Esophagus muscularis mucosa (tissue), 4 donors: ENCODE data around the gene KCNG4. TPM values are rescaled to one million over a fixed set of nuclear protein-coding genes. Genes with fewer than 3 reads are reported as not detected.
A peak's percentile ranks its signal among the peaks of the same experiment; 100 is the strongest.

ENCODE experiments used
- DNase-seq: peaks from one replicate; pipeline ENCODE4 v3.0.0-alpha.2; 2017; ENCODE audit errors: extremely low spot score
- H3K27ac ChIP-seq, 4 donors: fragments of 200-600 bp; sonication (generic); replicated peaks in 1 of 4; 1 replicate in 3 of 4; 2 replicates in 1 of 4; pipeline ENCODE4 v1.5.1; 2016 to 2019; ENCODE audit warnings: mild to moderate bottlenecking in 1 of 4
- H3K27me3 ChIP-seq, 4 donors: fragments of 200-600 bp; sonication (generic); one replicate each; pipeline versions ENCODE4 v1.5.1 to v1.6.0; 2016 to 2019
- H3K36me3 ChIP-seq, 4 donors: fragments of 200-600 bp; sonication (generic); one replicate each; pipeline ENCODE4 v1.5.1; 2016 to 2019
- H3K4me1 ChIP-seq, 4 donors: fragments of 200-600 bp; sonication (generic); one replicate each; pipeline ENCODE4 v1.5.1; 2016 to 2019
- H3K4me3 ChIP-seq, 4 donors: fragments of 200-600 bp; sonication (generic); 1 replicate in 2 of 4; 2 replicates in 2 of 4; pipeline ENCODE4 v1.5.1; 2016 to 2019; ENCODE audit warnings: mild to moderate bottlenecking in 4 of 4, moderate library complexity in 1 of 4
- H3K9me3 ChIP-seq, 4 donors: fragments of 200-600 bp; sonication (generic); 1 replicate in 3 of 4; 2 replicates in 1 of 4; pipeline ENCODE4 v1.5.1; 2016 to 2019
- EP300 ChIP-seq: sonication (generic); formaldehyde crosslinking; IDR thresholded peaks from one replicate; pipeline ENCODE4 v1.6.1; 2017; ENCODE audit warnings: antibody characterized with exemption
- POLR2A ChIP-seq: fragments of 450-650 bp; IDR thresholded peaks from one replicate; pipeline ENCODE4 v1.6.1; 2017; ENCODE audit warnings: antibody characterized with exemption, moderate library complexity, mild to moderate bottlenecking, low read depth
- POLR2AphosphoS5 ChIP-seq, 2 donors: sonication (generic); formaldehyde crosslinking; IDR thresholded peaks; one replicate each; pipeline ENCODE4 v1.6.1; 2017; ENCODE audit warnings: antibody characterized with exemption in 2 of 2
- WGBS: methylation state at CpG from one replicate; pipeline ENCODE4 v1.1.5; 2018; 5-methylcytosine and 5-hydroxymethylcytosine counted together
- intact Hi-C: fragments of 100-400 bp; cut with DNase I; formaldehyde crosslinking; loops from one replicate; pipeline ENCODE4 v1.15.1; 2023
- total RNA-seq, 4 donors: library from RNA; depleted of rRNA; stranded (reverse); fragments of >200 nt; gene quantifications; one replicate each; pipeline versions ENCODE4 v1.1.0 to v1.2.1, GENCODE V29; 2016
- TF ChIP-seq, protein P1 (sequence below), 3 experiments: fragments of 200-600 bp in 2 of 3; fragments of 450-650 bp in 1 of 3; sonication (generic) in 2 of 3; IDR thresholded peaks; one replicate each; pipeline ENCODE4 v1.5.1; 2017 to 2019; ENCODE audit warnings: antibody characterized with exemption in 3 of 3, mild to moderate bottlenecking in 2 of 3, moderate library complexity in 1 of 3

The KCNG4 gene
- total RNA-seq, 4 donors from 2014 or later: not detected

DNA sequence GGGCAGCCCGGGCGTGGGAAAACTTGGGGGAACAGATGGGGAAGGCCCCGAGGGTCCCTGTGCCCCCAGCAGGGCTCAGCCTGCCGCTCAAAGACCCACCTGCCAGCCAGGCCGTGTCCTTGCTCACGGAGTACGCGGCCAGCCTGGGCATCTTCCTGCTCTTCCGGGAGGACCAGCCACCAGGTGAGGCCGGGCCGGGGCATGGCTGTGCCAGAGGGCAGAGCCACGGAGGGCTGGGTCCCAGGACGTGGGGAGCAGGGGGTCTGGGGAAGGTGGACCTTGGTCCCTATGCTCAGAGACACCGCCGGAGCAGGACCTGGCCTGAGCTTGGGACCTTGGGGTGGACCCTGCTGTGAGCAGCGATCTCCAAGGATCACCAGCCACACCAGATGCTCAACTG is 48.3 kb downstream of the KCNG4 start:
- peaks cover 0 to 16% (median 0%) of the 10 kb centered on the region in 4 donors for H3K27me3 ChIP-seq
- TF ChIP-seq POLR2A: no peak
- DNase-seq: no peak
- H3K9me3 ChIP-seq: no peaks in the 10 kb centered on the region
- H3K4me1 ChIP-seq: peaks cover 0 to 5% (median 2%) of the 10 kb centered on the region in 4 donors
- H3K36me3 ChIP-seq: no peaks in the 10 kb centered on the region
- intact Hi-C loops: no loop called here
- no peak overlapping the region for H3K4me3 ChIP-seq
- H3K27ac ChIP-seq: no peak overlapping the region
- 85% methylated on average over 16 of the region's 16 CpGs for WGBS

DNA sequence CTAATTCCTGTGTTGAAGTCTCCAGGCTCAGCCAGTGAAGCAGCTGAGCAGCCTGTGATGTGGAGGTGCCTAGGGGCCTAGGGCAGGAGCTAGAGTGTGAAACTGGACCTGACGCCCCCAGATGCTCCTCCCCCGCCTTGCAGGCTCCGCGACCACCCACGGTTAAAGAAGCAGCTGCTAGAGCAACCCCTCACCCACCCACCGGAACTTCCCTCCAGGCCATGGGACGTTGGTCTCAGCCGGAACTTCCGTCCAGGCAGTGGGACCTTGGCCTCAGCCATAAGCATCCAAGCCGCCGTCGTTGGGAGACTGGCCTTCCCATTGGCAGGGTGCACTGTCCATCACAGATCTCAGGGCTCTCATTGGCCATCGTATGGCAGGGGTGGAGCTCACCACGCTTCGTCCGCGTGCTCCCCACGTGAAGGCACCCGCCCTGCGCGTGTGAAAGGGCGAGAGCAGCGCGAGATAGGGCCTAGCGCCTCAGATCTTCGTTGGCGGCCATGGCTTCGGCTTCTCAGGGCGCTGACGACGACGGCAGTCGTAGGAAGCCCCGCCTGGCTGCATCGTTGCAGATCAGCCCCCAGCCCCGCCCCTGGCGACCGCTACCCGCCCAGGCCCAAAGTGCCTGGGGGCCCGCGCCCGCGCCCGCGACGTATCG is 49.0 kb downstream of the KCNG4 start, which contains the start of gene ADAD2:
Gene ADAD2, plus strand, starts transcription at position 427 of the 658 bp plus-strand sequence. Its CDS starts 74 bp downstream, at position 501.
- 90% methylated on average over 29 of the region's 47 CpGs for WGBS
- H3K9me3 ChIP-seq: no peaks in the 10 kb centered on the region
- peaks cover 5 to 11% (median 7%) of the 10 kb centered on the region in 4 donors for H3K4me1 ChIP-seq
- peaks cover 0 to 12% (median 0%) of the 10 kb centered on the region in 4 donors for H3K27me3 ChIP-seq
- TF ChIP-seq POLR2AphosphoS5 (IDR thresholded peaks at IDR 0.05): no peak
- TF ChIP-seq, protein P1, sequence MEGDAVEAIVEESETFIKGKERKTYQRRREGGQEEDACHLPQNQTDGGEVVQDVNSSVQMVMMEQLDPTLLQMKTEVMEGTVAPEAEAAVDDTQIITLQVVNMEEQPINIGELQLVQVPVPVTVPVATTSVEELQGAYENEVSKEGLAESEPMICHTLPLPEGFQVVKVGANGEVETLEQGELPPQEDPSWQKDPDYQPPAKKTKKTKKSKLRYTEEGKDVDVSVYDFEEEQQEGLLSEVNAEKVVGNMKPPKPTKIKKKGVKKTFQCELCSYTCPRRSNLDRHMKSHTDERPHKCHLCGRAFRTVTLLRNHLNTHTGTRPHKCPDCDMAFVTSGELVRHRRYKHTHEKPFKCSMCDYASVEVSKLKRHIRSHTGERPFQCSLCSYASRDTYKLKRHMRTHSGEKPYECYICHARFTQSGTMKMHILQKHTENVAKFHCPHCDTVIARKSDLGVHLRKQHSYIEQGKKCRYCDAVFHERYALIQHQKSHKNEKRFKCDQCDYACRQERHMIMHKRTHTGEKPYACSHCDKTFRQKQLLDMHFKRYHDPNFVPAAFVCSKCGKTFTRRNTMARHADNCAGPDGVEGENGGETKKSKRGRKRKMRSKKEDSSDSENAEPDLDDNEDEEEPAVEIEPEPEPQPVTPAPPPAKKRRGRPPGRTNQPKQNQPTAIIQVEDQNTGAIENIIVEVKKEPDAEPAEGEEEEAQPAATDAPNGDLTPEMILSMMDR (IDR thresholded peaks at IDR 0.05): no peak
- no peak for TF ChIP-seq POLR2A
- TF ChIP-seq EP300: no peak
- no peak within 1 kb of the TSS for H3K4me3 ChIP-seq
- intact Hi-C loops: no loop called here
- DNase-seq: no peak
- no peaks in the 10 kb centered on the region for H3K36me3 ChIP-seq
- no peak within 1 kb of the TSS for H3K27ac ChIP-seq

DNA sequence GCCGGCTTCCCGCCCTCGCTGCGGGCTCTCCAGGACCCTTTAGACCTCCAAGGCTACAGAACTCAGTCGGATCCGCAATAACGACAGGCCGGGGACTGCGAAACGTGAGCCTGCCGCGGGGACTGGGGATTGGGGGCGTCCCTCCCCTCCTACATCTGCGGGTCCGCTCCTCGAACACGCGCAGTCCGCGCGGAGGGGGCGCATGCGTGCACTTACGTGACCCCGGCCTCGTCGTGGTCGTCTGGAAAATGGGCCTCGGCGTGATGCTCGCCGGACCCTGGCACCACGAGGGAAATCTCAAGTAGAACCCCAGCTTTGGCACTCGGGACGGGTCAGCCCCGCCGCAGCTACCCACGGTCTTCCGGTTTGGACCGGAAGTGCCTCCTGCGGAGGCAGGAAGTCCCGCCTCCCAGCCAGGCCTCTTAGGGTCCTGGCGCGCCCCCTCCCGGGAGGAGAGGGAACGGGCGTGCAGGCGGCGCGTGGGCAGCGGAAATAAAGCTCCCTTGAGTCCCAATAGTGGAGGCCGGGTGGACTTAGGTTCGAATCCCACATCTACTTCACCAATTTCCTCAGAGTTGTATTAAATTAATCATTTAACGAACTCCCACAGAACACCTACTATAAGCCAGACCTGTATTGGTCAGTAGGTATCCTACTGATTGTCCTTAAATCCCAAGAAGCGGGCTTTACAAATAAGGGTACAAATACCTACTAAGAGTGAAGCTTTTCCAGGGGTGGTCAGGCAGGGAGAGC is 53.0 kb downstream of the KCNG4 start, which contains the start of gene TAF1C:
Gene TAF1C, minus strand, starts transcription at position 373 of the 753 bp plus-strand sequence. CDS start 2,069 bp downstream, outside the sequence.
- WGBS: 4% methylated on average over 21 of the region's 55 CpGs
- peak within 1 kb of the TSS; percentile 73 to 80 (median 78) for H3K27ac ChIP-seq
- intact Hi-C loops: loop anchor here (10.0 kb wide), 2 partner anchors 72 to 232 kb away; partner anchors contain the start of genes MBTPS1 and OSGIN1
- peak; percentile 97 for DNase-seq
- H3K36me3 ChIP-seq: peaks cover 0 to 32% (median 29%) of the 10 kb centered on the region in 4 donors
- no peaks in the 10 kb centered on the region for H3K27me3 ChIP-seq
- TF ChIP-seq EP300 (no peak), POLR2A (no peak), POLR2AphosphoS5 (IDR thresholded peaks at IDR 0.05) (peak; percentile 79 to 85)
- TF ChIP-seq, protein P1 (IDR thresholded peaks at IDR 0.05): peak; percentile 99
- H3K4me1 ChIP-seq: peaks cover 15 to 38% (median 38%) of the 10 kb centered on the region in 4 donors
- H3K9me3 ChIP-seq: no peaks in the 10 kb centered on the region
- H3K4me3 ChIP-seq: peak within 1 kb of the TSS; percentile 79 to 88 (median 84)

DNA sequence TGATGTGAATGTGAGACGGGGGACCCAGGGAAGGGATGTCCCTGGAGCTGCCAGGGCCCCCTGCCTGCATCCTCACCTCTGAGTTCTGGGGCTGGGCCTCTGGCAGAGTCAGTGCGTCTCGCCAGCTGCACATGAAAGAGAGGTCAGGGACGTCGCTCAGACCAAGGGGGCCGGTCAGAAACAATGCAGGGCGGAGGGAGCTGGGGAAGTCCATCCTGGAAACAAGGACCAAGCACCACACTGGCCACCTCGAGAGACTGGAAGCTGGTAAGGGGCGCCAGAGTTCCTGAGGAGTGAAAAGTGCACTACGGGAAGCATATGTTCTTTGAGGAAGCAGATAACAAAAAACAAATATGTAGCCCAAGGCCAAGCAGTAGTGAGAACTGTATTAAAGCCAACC is 55.0 kb downstream of the KCNG4 start:
- peaks cover 18 to 48% (median 42%) of the 10 kb centered on the region in 4 donors for H3K4me1 ChIP-seq
- WGBS: 74% methylated on average over 10 of the region's 10 CpGs
- peak in 1 of 2 donors; percentile 30 for TF ChIP-seq POLR2AphosphoS5 (IDR thresholded peaks at IDR 0.05)
- TF ChIP-seq POLR2A: no peak
- H3K36me3 ChIP-seq: peaks cover 18 to 53% (median 50%) of the 10 kb centered on the region in 4 donors
- no peaks in the 10 kb centered on the region for H3K9me3 ChIP-seq
- no peaks in the 10 kb centered on the region for H3K27me3 ChIP-seq
- intact Hi-C loops: loop anchor here (10.0 kb wide), 2 partner anchors 70 to 230 kb away; partner anchors contain the start of genes MBTPS1 and OSGIN1
- H3K4me3 ChIP-seq: peak overlapping the region in 1 of 4 donors; percentile 86
- DNase-seq: no peak
- peak overlapping the region in 2 of 4 donors; percentile 42 to 79 for H3K27ac ChIP-seq

DNA sequence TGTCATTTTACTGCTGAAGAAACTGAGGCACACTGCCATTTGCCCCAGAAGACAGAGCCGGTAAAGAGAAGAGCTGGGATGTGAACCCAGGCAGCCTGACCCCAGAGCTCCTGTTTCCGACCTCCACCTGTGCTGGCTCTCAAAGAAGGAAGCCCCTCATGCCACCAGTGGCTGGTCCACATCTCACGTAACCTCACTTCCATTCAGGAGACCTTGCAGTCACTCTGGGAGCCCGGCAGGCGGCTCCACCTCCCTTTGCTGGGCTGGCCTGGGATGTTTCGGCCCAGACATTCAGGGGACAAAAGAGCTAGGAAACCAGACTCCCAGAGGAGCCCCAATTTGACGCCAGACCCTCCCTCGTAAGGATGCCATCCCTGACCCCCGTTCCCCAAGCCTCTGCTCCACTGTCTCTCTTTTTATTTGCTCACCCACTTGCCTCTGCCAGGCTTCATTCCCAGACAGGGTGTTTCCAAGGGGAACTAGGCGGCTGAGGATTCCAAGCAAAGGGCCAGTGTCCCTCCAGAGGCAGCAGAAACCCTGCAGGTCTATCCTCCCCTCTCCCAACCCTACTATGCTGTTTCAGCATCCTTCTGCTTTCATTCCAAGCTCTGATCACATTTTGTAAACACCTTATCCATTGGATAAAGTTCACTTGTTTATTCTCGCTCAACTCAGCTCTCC is 55.8 kb downstream of the KCNG4 start:
- H3K4me3 ChIP-seq: no peak overlapping the region
- peaks cover 20 to 49% (median 42%) of the 10 kb centered on the region in 4 donors for H3K4me1 ChIP-seq
- WGBS: 82% methylated on average over 11 of the region's 11 CpGs
- no peaks in the 10 kb centered on the region for H3K27me3 ChIP-seq
- no peaks in the 10 kb centered on the region for H3K9me3 ChIP-seq
- intact Hi-C loops: loop anchor here (10.0 kb wide), 2 partner anchors 69 to 229 kb away; partner anchors contain the start of genes MBTPS1 and OSGIN1
- no peak for DNase-seq
- H3K27ac ChIP-seq: peak overlapping the region in 3 of 4 donors; percentile 5 to 33 (median 30)
- peaks cover 20 to 60% (median 57%) of the 10 kb centered on the region in 4 donors for H3K36me3 ChIP-seq
- TF ChIP-seq EP300: no peak
- TF ChIP-seq, protein P1 (IDR thresholded peaks at IDR 0.05): peak in 1 of 3 experiments; percentile 30
- TF ChIP-seq POLR2AphosphoS5 (IDR thresholded peaks at IDR 0.05): no peak
